OCI-LY3 (cell line): ENCODE results near the gene SNCAIP.
A peak's percentile ranks its signal among the peaks of the same experiment; 100 is the strongest.

Experiments
- H2AFZ ChIP-seq: fragments of 200-600, 300-600 bp; shearing (Covaris generic); 2 replicates; pipeline ENCODE4 v1.6.0; 2014; ENCODE audit warnings: antibody characterized with exemption, low read depth, low read length
- H3K27ac ChIP-seq: fragments of 200-600, 300-600 bp; sonication (generic); 2 replicates; pipeline ENCODE4 v1.5.1; 2014; ENCODE audit warnings: mild to moderate bottlenecking, low read length, moderate library complexity, mixed read lengths
- H3K27me3 ChIP-seq: fragments of 200-600, 300-600 bp; sonication (generic); 2 replicates; pipeline ENCODE4 v1.6.1; 2014; ENCODE audit warnings: low read depth, low read length, mixed read lengths
- H3K36me3 ChIP-seq: fragments of 200-600, 300-600 bp; sonication (generic); replicated peaks from 2 replicates; pipeline ENCODE3; 2014; ENCODE audit warnings: low read depth, low read length, mixed read lengths
- H3K4me1 ChIP-seq: fragments of 300-600, 200-600 bp; sonication (generic); 2 replicates; pipeline ENCODE4 v1.6.1; 2014; ENCODE audit warnings: low read length, mixed read lengths
- H3K4me2 ChIP-seq: fragments of 200-600, 300-600 bp; sonication (generic); 2 replicates; pipeline ENCODE4 v1.6.1; 2014; ENCODE audit warnings: low read length, mixed read lengths
- H3K4me3 ChIP-seq: fragments of 300-600, 200-600 bp; sonication (generic); 2 replicates; pipeline ENCODE4 v1.5.1; 2014; ENCODE audit warnings: antibody characterized with exemption, mild to moderate bottlenecking, low read length, moderate library complexity
- H3K79me2 ChIP-seq: fragments of 300-600, 200-600 bp; shearing (Covaris generic); 2 replicates; pipeline ENCODE4 v1.6.1; 2014; ENCODE audit warnings: mild to moderate bottlenecking, low read length, mixed read lengths
- H3K9ac ChIP-seq: fragments of 300-600, 200-600 bp; shearing (Covaris generic); 2 replicates; pipeline ENCODE4 v1.6.0; 2014; ENCODE audit warnings: mild to moderate bottlenecking, low read length, moderate library complexity
- H3K9me3 ChIP-seq: fragments of 200-600, 300-600 bp; shearing (Covaris generic); 2 replicates; pipeline ENCODE4 v1.6.1; 2014; ENCODE audit warnings: low read length, mixed read lengths; ENCODE audit not compliant: insufficient read depth
- H4K20me1 ChIP-seq: fragments of 200-600, 300-600 bp; sonication (generic); 2 replicates; pipeline ENCODE4 v1.6.1; 2016; ENCODE audit warnings: low read length, mixed read lengths; ENCODE audit not compliant: insufficient read depth
- EZH2phosphoT487 ChIP-seq: fragments of 200-600 bp; shearing (Covaris generic); IDR thresholded peaks from 2 replicates; pipeline ENCODE4 v1.6.1; 2018; ENCODE audit warnings: antibody characterized with exemption, mixed run types, low read depth
- TF ChIP-seq, protein P1 (sequence below): fragments of 200-600, 300-600 bp; sonication (generic); IDR thresholded peaks from 2 replicates; pipeline ENCODE4 v1.5.1; 2014; ENCODE audit warnings: antibody characterized with exemption, low read length, low read depth

SNCAIP gene

DNA sequence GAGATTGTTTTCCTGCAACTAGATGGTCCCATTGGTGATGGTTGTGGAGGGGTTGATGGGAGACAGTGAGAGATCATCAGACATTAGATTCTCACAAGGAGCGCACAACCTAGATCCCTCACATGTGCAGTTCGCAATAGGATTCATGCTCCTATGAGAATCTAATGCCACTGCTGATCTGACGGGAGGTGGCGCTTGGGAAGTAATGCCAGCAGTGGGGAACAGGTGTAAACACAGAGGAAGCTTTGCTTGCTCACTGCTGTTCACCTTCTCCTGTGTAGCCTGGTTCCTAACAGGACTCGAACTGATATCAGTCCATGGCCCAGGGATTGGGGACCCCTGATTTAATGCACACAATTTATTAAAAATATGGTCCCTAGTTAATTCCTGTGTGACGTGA lies 18.8 kb downstream of the SNCAIP start:
- TF ChIP-seq, protein P1, sequence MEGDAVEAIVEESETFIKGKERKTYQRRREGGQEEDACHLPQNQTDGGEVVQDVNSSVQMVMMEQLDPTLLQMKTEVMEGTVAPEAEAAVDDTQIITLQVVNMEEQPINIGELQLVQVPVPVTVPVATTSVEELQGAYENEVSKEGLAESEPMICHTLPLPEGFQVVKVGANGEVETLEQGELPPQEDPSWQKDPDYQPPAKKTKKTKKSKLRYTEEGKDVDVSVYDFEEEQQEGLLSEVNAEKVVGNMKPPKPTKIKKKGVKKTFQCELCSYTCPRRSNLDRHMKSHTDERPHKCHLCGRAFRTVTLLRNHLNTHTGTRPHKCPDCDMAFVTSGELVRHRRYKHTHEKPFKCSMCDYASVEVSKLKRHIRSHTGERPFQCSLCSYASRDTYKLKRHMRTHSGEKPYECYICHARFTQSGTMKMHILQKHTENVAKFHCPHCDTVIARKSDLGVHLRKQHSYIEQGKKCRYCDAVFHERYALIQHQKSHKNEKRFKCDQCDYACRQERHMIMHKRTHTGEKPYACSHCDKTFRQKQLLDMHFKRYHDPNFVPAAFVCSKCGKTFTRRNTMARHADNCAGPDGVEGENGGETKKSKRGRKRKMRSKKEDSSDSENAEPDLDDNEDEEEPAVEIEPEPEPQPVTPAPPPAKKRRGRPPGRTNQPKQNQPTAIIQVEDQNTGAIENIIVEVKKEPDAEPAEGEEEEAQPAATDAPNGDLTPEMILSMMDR: no peak
- no peak for TF ChIP-seq EZH2phosphoT487
- H3K9me3 ChIP-seq: peaks cover 8% of the 10 kb centered on the region; the same call in 1 of the 2 replicates
- H3K79me2 ChIP-seq: peaks cover 19% of the 10 kb centered on the region
- no peak overlapping the region for H3K4me3 ChIP-seq
- no peaks in the 10 kb centered on the region for H4K20me1 ChIP-seq
- H2AFZ ChIP-seq: no peak overlapping the region
- no peaks in the 10 kb centered on the region for H3K27me3 ChIP-seq
- no peak overlapping the region for H3K27ac ChIP-seq
- H3K4me1 ChIP-seq: peaks cover 50% of the 10 kb centered on the region
- no peak overlapping the region for H3K9ac ChIP-seq
- peaks cover 14% of the 10 kb centered on the region for H3K36me3 ChIP-seq
- no peak overlapping the region for H3K4me2 ChIP-seq

DNA sequence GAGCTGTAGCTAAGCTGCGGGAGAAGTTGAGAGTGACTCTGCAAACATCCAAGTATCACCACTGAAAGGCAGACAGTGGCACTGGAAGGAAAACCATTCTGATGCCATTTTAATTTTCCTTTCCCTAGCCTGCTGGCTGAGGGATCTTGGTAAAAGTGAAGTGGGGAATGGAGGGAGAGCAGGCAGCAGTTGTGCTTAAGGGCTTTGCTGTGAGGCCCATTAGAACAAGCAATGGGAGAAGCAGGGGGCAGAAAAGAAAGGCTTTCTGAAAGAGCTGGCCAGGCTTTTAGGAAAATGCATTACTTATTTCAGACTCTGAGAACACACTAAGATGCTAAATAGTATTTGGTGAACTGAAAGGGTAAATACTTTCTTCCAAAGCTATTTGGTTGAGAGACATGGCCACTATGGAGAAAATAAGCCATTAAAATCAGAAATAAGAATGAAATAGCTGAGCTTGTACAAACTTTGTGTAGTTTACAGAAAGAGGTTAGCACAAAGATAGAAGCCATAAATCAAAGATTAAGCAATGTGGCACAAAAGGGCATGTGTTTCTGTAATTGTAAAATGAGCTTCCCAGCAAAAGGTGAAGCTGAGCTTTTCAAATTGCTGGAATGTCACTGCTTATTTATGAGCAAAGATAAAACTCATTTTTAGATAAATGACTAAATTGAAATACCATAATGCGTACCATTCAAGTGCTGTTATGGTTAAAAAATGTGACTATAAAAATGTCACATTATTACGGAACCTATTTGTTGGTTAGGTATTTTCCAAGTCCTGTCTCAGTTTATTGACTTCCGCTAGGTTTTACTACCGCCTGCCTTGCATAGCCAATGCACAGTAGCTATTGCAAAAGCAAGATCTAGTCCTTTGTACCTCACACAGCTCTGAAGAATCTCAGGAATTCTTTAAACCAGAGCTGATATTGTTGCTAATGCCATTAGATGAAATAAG lies 20.8 kb downstream of the SNCAIP start:
- Histone ChIP-seq H3K27me3 (no peaks in the 10 kb centered on the region), H3K4me3 (peak overlapping the region; percentile 58), H3K4me2 (peak overlapping the region; percentile 81), H3K36me3 (peaks cover 3% of the 10 kb centered on the region), H3K9ac (peak overlapping the region; percentile 76), H4K20me1 (no peaks in the 10 kb centered on the region), H2AFZ (no peak overlapping the region), H3K79me2 (peaks cover 32% of the 10 kb centered on the region), H3K27ac (peak overlapping the region; percentile 99), H3K4me1 (peaks cover 55% of the 10 kb centered on the region), H3K9me3 (peaks cover under 1% of the 10 kb centered on the region; the same call in 1 of the 2 replicates)
- TF ChIP-seq EZH2phosphoT487: no peak
- TF ChIP-seq, protein P1: no peak

DNA sequence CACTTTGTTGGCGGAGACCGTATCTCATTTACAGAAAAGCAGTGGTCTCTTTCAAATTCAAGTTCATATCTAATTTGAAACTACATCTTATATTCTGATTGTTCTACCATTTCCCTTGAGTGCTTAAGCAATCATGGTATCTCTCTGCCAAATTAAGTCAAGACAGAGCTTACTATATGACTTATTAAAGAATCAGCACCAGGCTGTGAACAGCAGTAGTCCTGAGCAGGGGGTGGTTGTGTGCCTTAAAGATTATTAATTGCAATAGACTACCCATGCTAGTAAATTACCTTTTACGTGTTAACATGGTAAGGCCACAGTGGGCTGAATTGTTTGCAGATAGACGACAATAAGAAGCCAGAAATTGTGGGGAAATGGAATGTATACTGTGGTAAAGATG lies 21.5 kb downstream of the SNCAIP start:
- Histone ChIP-seq H3K9me3 (no peaks in the 10 kb centered on the region), H3K27me3 (no peaks in the 10 kb centered on the region), H3K9ac (peak overlapping the region; percentile 76), H3K4me2 (peak overlapping the region; percentile 81), H3K36me3 (peaks cover 2% of the 10 kb centered on the region), H3K4me1 (peaks cover 55% of the 10 kb centered on the region), H3K27ac (peak overlapping the region; percentile 99), H2AFZ (no peak overlapping the region), H4K20me1 (no peaks in the 10 kb centered on the region), H3K4me3 (peak overlapping the region; percentile 58), H3K79me2 (peaks cover 32% of the 10 kb centered on the region)
- TF ChIP-seq EZH2phosphoT487: no peak
- TF ChIP-seq, protein P1: no peak

DNA sequence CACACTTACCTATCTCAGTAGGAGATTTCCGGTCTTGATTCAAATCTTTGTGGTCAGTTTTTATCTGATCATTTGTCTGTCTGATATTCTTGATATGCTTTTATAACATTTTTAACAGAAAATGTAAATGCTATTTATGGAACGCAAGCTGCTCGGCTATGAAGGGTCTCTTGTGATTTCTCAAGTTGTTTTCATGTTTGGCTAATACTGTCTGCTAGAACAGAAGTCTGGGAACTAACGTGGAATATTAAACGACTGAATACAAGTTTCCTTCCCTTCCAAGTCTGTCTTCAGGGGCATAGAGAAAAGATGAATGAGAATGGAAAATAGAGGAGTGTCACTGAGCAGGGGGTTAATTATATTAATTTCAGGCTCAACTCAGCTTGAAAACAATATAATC lies 27.6 kb downstream of the SNCAIP start:
- H3K27me3 ChIP-seq: no peaks in the 10 kb centered on the region
- TF ChIP-seq, protein P1: no peak
- TF ChIP-seq EZH2phosphoT487: no peak
- H3K27ac ChIP-seq: no peak overlapping the region
- H2AFZ ChIP-seq: no peak overlapping the region
- H3K9ac ChIP-seq: no peak overlapping the region
- H3K4me1 ChIP-seq: peaks cover 30% of the 10 kb centered on the region
- no peaks in the 10 kb centered on the region for H3K9me3 ChIP-seq
- no peaks in the 10 kb centered on the region for H4K20me1 ChIP-seq
- no peak overlapping the region for H3K4me3 ChIP-seq
- H3K79me2 ChIP-seq: peaks cover 20% of the 10 kb centered on the region; the same call in 1 of the 2 replicates
- no peak overlapping the region for H3K4me2 ChIP-seq
- H3K36me3 ChIP-seq: peaks cover 6% of the 10 kb centered on the region
